CD14-positive monocyte (primary cell): Measurements from ENCODE around the gene EEF1G. TPM values are rescaled to one million over a fixed set of nuclear protein-coding genes. Genes with fewer than 3 reads are reported as not detected.
"Not testable (repeated sequence)": the region's sequence is repeated elsewhere in the genome, so short reads cannot be mapped to it uniquely, and the experiment has no call there.

Source experiments
- DNase-seq, 3 donors: peaks; one replicate each; pipeline ENCODE4 v3.0.0-alpha.2; 2011 to 2022
- H2AFZ ChIP-seq: 2 replicates; pipeline ENCODE4 v1.6.0; 2012; ENCODE audit warnings: mild to moderate bottlenecking, low read depth, low read length, inconsistent platforms; ENCODE audit not compliant: insufficient read depth, poor library complexity, severe bottlenecking
- H3K27ac ChIP-seq, 2 donors: 1 replicate in 1 of 2; 2 replicates in 1 of 2; pipeline ENCODE4 v1.5.1; 2012 to 2013; ENCODE audit warnings: low read length in 2 of 2, control low read depth in 1 of 2, inconsistent platforms in 1 of 2, low read depth in 1 of 2, mild to moderate bottlenecking in 1 of 2
- H3K27me3 ChIP-seq, 2 donors: one replicate each; pipeline versions ENCODE4 v1.6.0 to v1.6.1; 2011 to 2013; ENCODE audit warnings: low read length in 2 of 2; ENCODE audit not compliant: control insufficient read depth in 2 of 2, insufficient read depth in 2 of 2
- H3K36me3 ChIP-seq, 2 donors: replicated peaks in 1 of 2; 1 replicate in 1 of 2; 2 replicates in 1 of 2; pipeline versions ENCODE4 v1.5.1 to v1.6.1; 2012 to 2013; ENCODE audit warnings: low read length in 2 of 2, control low read depth in 1 of 2, inconsistent platforms in 1 of 2, mild to moderate bottlenecking in 1 of 2; ENCODE audit not compliant: insufficient read depth in 2 of 2, control insufficient read depth in 1 of 2
- H3K4me1 ChIP-seq, 2 donors: 1 replicate in 1 of 2; 2 replicates in 1 of 2; pipeline versions ENCODE4 v1.5.1 to v1.6.1; 2012 to 2013; ENCODE audit warnings: low read length in 2 of 2, control low read depth in 1 of 2, inconsistent platforms in 1 of 2, mild to moderate bottlenecking in 1 of 2, moderate library complexity in 1 of 2; ENCODE audit not compliant: insufficient read depth in 2 of 2, control insufficient read depth in 1 of 2
- H3K4me2 ChIP-seq: replicated peaks from 2 replicates; pipeline ENCODE3; 2012; ENCODE audit warnings: low read length, moderate library complexity, mild to moderate bottlenecking; ENCODE audit not compliant: poor library complexity, severe bottlenecking; ENCODE audit errors: extremely low read depth
- H3K4me3 ChIP-seq, 3 experiments: fragments of 200-600 bp in 1 of 3; sonication (generic) in 1 of 3; replicated peaks in 1 of 3; 1 replicate in 2 of 3; 2 replicates in 1 of 3; pipeline ENCODE4 v1.5.1; 2011 to 2013; ENCODE audit warnings: low read length in 3 of 3, mild to moderate bottlenecking in 3 of 3, control low read depth in 2 of 3, low read depth in 2 of 3, inconsistent platforms in 1 of 3, moderate library complexity in 1 of 3
- H3K79me2 ChIP-seq: 2 replicates; pipeline ENCODE4 v1.6.0; 2012; ENCODE audit warnings: mild to moderate bottlenecking, control low read depth, inconsistent platforms, low read length, moderate library complexity; ENCODE audit not compliant: insufficient read depth
- H3K9ac ChIP-seq: 2 replicates; pipeline ENCODE4 v1.6.0; 2017; ENCODE audit warnings: low read length, mild to moderate bottlenecking; ENCODE audit not compliant: insufficient read depth, poor library complexity, severe bottlenecking
- H3K9me3 ChIP-seq, 2 donors: replicated peaks in 1 of 2; 1 replicate in 1 of 2; 2 replicates in 1 of 2; pipeline versions ENCODE4 v1.5.1 to v1.6.1; 2012 to 2013; ENCODE audit warnings: low read length in 2 of 2, control low read depth in 1 of 2; ENCODE audit not compliant: control insufficient read depth in 1 of 2, insufficient read depth in 1 of 2
- H4K20me1 ChIP-seq: 2 replicates; pipeline ENCODE4 v1.6.0; 2012; ENCODE audit warnings: mild to moderate bottlenecking, low read length, control low read depth, moderate library complexity; ENCODE audit not compliant: insufficient read depth
- H3K27ac Mint-ChIP-seq, 7 donors: one replicate each; pipeline ENCODE4 v1.8.0; 2020; ENCODE audit warnings: mild to moderate bottlenecking in 7 of 7, mixed read lengths in 7 of 7, moderate library complexity in 6 of 7, inconsistent platforms in 2 of 7
- H3K27me3 Mint-ChIP-seq, 3 donors: one replicate each; pipeline ENCODE4 v1.8.0; 2021 to 2022; ENCODE audit warnings: low read depth in 3 of 3, mild to moderate bottlenecking in 3 of 3, mixed read lengths in 3 of 3, moderate library complexity in 3 of 3, inconsistent platforms in 1 of 3
- H3K36me3 Mint-ChIP-seq, 2 donors: one replicate each; pipeline ENCODE4 v1.8.0; 2020; ENCODE audit warnings: mixed read lengths in 2 of 2, inconsistent platforms in 1 of 2, mild to moderate bottlenecking in 1 of 2
- H3K4me1 Mint-ChIP-seq: one replicate; pipeline ENCODE4 v1.8.0; 2020; ENCODE audit warnings: mild to moderate bottlenecking, mixed read lengths
- H3K4me3 Mint-ChIP-seq, 2 donors: one replicate each; pipeline ENCODE4 v1.8.0; 2020; ENCODE audit warnings: mild to moderate bottlenecking in 2 of 2, mixed read lengths in 2 of 2, moderate library complexity in 1 of 2
- H3K9me3 Mint-ChIP-seq, 7 donors: one replicate each; pipeline ENCODE4 v1.8.0; 2020 to 2022; ENCODE audit warnings: mixed read lengths in 7 of 7, mild to moderate bottlenecking in 6 of 7, moderate library complexity in 6 of 7, inconsistent platforms in 2 of 7
- WGBS: methylation state at CpG from one replicate; pipeline ENCODE4 v1.1.5; 2013; ENCODE audit warnings: missing lambda C conversion rate; ENCODE audit not compliant: insufficient coverage; 5-methylcytosine and 5-hydroxymethylcytosine counted together
- intact Hi-C, 2 donors: fragments of 100-400 bp; cut with micrococcal nuclease; formaldehyde crosslinking; loops; one replicate each; pipeline versions ENCODE4 v1.15.0 to v1.15.1; 2023
- polyA plus RNA-seq, 3 donors: library from polyadenylated mRNA; depleted of rRNA in 1 of 3; unstranded in 2 of 3; stranded (reverse) in 1 of 3; fragments of 300-500 nt in 2 of 3; fragments of >200 nt in 1 of 3; fragmentation: Illumina TruSeq in 2 of 3; gene quantifications; 1 replicate in 2 of 3; 2 replicates in 1 of 3; pipeline ENCODE4 v1.2.3, GENCODE V29; 2012 to 2021
- TF ChIP-seq, protein P1 (sequence below): fragments of 200-600 bp; IDR thresholded peaks from one replicate; pipeline ENCODE4 v1.8.0; 2022; ENCODE audit warnings: antibody characterized with exemption, mild to moderate bottlenecking

EEF1G gene
- polyA plus RNA-seq, 3 donors, result 490 to 603 (median 491) TPM

DNA sequence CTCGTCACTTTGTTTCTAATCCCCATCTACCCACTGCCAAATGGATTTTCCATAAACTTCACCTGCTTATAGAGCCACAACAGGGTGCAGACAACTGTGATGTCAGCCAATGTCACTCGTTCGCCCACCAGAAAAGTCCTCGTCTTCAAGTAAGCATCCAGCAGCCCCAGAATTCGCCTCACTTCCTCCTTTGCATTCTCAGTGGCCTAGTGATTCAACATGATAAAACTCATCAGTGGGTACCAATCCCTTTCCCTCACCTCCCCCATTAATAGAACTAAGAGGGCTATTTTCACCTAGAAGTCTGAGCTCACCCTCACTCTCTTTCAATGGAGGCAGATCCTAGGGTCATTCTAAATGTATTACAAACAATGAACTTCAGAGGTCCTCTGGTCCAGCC lies 2.8 kb downstream of the EEF1G start:
- H3K9me3 Mint-ChIP-seq, H3K9ac ChIP-seq, intact Hi-C loops, H3K4me3 Mint-ChIP-seq, H3K4me2 ChIP-seq, H3K27me3 ChIP-seq, H3K4me3 ChIP-seq, DNase-seq, H3K27me3 Mint-ChIP-seq, H3K9me3 ChIP-seq, H3K27ac ChIP-seq, H2AFZ ChIP-seq: not testable (repeated sequence)
- Mint-ChIP-seq H3K4me1 (peaks cover 50% of the 10 kb centered on the region), H3K36me3 (peaks cover 51 to 70% of the 10 kb centered on the region in 2 donors), H3K27ac (peak overlapping the region in 3 of 7 donors; percentile 33 to 72 (median 59))
- H3K36me3 ChIP-seq, result peaks cover 55 to 63% of the 10 kb centered on the region in 2 donors
- H4K20me1 ChIP-seq, result peaks cover 59% of the 10 kb centered on the region
- 84% methylated on average over 4 of the region's 5 CpGs for WGBS
- H3K4me1 ChIP-seq, result peaks cover 22 to 42% of the 10 kb centered on the region in 2 donors
- peaks cover 89% of the 10 kb centered on the region for H3K79me2 ChIP-seq

DNA sequence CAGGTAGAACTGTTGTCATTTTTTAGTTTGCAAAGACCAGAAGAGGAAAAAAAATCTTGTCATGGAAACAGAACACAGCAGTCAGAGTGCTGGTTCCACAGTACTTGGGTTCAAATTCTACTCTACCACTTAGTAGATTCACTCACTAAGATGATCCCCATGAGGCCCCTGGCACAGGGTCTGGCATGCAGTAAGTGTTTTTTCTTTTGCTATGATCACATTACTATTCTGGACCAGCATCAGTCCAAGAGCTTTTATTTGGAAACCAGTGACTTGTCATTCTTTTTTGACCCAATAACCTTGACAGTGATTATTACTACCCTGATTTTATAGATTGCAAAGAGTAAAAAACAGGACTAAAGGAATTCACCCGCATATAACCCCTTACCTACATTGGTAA lies 4.1 kb downstream of the EEF1G start:
- no peak for DNase-seq
- H3K4me1 Mint-ChIP-seq, result peaks cover 39% of the 10 kb centered on the region
- H3K27me3 ChIP-seq, result no peaks in the 10 kb centered on the region
- H3K27ac ChIP-seq, result no peak overlapping the region
- H3K4me3 Mint-ChIP-seq, result no peak overlapping the region
- peaks cover 0 to 2% (median 0%) of the 10 kb centered on the region in 7 donors for H3K9me3 Mint-ChIP-seq
- H3K79me2 ChIP-seq, result peaks cover 89% of the 10 kb centered on the region
- H3K4me3 ChIP-seq, result no peak overlapping the region
- peaks cover 70% of the 10 kb centered on the region for H4K20me1 ChIP-seq
- no peak overlapping the region for H3K27ac Mint-ChIP-seq
- intact Hi-C loops, result loop anchor here in 1 of 2 donors (5.0 kb wide), 1 partner anchor 37 kb away; no protein-coding TSS in a partner anchor
- peaks cover 65 to 72% of the 10 kb centered on the region in 2 donors for H3K36me3 ChIP-seq
- no peak overlapping the region for H2AFZ ChIP-seq
- no peaks in the 10 kb centered on the region for H3K9me3 ChIP-seq
- H3K27me3 Mint-ChIP-seq, result peaks cover 0 to 2% (median 0%) of the 10 kb centered on the region in 3 donors
- H3K9ac ChIP-seq, result no peak overlapping the region
- H3K4me2 ChIP-seq, result no peak overlapping the region
- TF ChIP-seq, protein P1, sequence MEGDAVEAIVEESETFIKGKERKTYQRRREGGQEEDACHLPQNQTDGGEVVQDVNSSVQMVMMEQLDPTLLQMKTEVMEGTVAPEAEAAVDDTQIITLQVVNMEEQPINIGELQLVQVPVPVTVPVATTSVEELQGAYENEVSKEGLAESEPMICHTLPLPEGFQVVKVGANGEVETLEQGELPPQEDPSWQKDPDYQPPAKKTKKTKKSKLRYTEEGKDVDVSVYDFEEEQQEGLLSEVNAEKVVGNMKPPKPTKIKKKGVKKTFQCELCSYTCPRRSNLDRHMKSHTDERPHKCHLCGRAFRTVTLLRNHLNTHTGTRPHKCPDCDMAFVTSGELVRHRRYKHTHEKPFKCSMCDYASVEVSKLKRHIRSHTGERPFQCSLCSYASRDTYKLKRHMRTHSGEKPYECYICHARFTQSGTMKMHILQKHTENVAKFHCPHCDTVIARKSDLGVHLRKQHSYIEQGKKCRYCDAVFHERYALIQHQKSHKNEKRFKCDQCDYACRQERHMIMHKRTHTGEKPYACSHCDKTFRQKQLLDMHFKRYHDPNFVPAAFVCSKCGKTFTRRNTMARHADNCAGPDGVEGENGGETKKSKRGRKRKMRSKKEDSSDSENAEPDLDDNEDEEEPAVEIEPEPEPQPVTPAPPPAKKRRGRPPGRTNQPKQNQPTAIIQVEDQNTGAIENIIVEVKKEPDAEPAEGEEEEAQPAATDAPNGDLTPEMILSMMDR, result no peak
- peaks cover 63 to 77% of the 10 kb centered on the region in 2 donors for H3K36me3 Mint-ChIP-seq
- WGBS, result no CpG with 5 or more reads among the region's 1 CpG
- peaks cover 12 to 29% of the 10 kb centered on the region in 2 donors for H3K4me1 ChIP-seq
